Mesenchymal stem cell (in vitro differentiated cells and primary cell): ENCODE measurements around the gene PSMG3.

ENCODE experiments used
- DNase-seq: peaks from one replicate; pipeline ENCODE4 v3.0.0-alpha.2; 2013
- H2AFZ ChIP-seq: one replicate; pipeline ENCODE4 v1.6.1; 2013; ENCODE audit warnings: low read depth, mild to moderate bottlenecking, control low read depth, inconsistent platforms, low read length, moderate library complexity
- H2AK5ac ChIP-seq: 2 replicates; pipeline ENCODE4 v1.6.1; 2013; ENCODE audit warnings: low read length, moderate library complexity, mild to moderate bottlenecking, inconsistent platforms; ENCODE audit not compliant: severe bottlenecking
- H2BK120ac ChIP-seq: one replicate; pipeline ENCODE4 v1.6.1; 2013; ENCODE audit warnings: low read depth, mild to moderate bottlenecking, inconsistent platforms, low read length, moderate library complexity
- H2BK12ac ChIP-seq, 2 experiments: one replicate each; pipeline ENCODE4 v1.6.1; 2013; ENCODE audit warnings: inconsistent platforms in 2 of 2, low read length in 2 of 2, mild to moderate bottlenecking in 2 of 2, moderate library complexity in 2 of 2, control low read depth in 1 of 2
- H2BK15ac ChIP-seq: one replicate; pipeline ENCODE4 v1.6.1; 2013; ENCODE audit warnings: mild to moderate bottlenecking, low read depth, inconsistent platforms; ENCODE audit not compliant: poor library complexity, severe bottlenecking
- H2BK5ac ChIP-seq: 2 replicates; pipeline ENCODE4 v1.6.1; 2013; ENCODE audit warnings: low read depth, mild to moderate bottlenecking, low read length, control low read depth, inconsistent platforms; ENCODE audit not compliant: poor library complexity, severe bottlenecking
- H3K14ac ChIP-seq, 2 experiments: one replicate each; pipeline ENCODE4 v1.6.1; 2013; ENCODE audit warnings: inconsistent platforms in 2 of 2, low read length in 2 of 2, control low read depth in 1 of 2, mild to moderate bottlenecking in 1 of 2, moderate library complexity in 1 of 2
- H3K18ac ChIP-seq, 2 experiments: one replicate each; pipeline ENCODE4 v1.6.1; 2013; ENCODE audit warnings: inconsistent platforms in 2 of 2, low read length in 2 of 2, control low read depth in 1 of 2, low read depth in 1 of 2, mild to moderate bottlenecking in 1 of 2
- H3K23ac ChIP-seq, 2 experiments: one replicate each; pipeline ENCODE4 v1.6.1; 2013; ENCODE audit warnings: inconsistent platforms in 2 of 2, low read length in 2 of 2, mild to moderate bottlenecking in 2 of 2, moderate library complexity in 2 of 2, control low read depth in 1 of 2
- H3K27ac ChIP-seq: 2 replicates; pipeline ENCODE4 v1.5.1; 2013; ENCODE audit warnings: mild to moderate bottlenecking, moderate library complexity, low read length, control low read depth, inconsistent platforms; ENCODE audit not compliant: poor library complexity, severe bottlenecking
- H3K27me3 ChIP-seq, 2 experiments: 2 replicates each; pipeline versions ENCODE4 v1.6.1 to v1.7.0; 2013; ENCODE audit warnings: low read length in 2 of 2, mild to moderate bottlenecking in 2 of 2, moderate library complexity in 2 of 2, control low read depth in 1 of 2, inconsistent platforms in 1 of 2; ENCODE audit not compliant: control insufficient read depth in 1 of 2, insufficient read depth in 1 of 2
- H3K36me3 ChIP-seq, 2 experiments: 2 replicates each; pipeline versions ENCODE4 v1.6.1 to v1.7.0; 2013; ENCODE audit warnings: low read length in 2 of 2, control low read depth in 1 of 2, inconsistent platforms in 1 of 2, low read depth in 1 of 2, mild to moderate bottlenecking in 1 of 2; ENCODE audit not compliant: insufficient read depth in 2 of 2, control insufficient read depth in 1 of 2
- H3K4ac ChIP-seq, 2 experiments: one replicate each; pipeline ENCODE4 v1.6.1; 2013; ENCODE audit warnings: inconsistent platforms in 2 of 2, low read length in 2 of 2, mild to moderate bottlenecking in 2 of 2, moderate library complexity in 2 of 2, control low read depth in 1 of 2, low read depth in 1 of 2
- H3K4me1 ChIP-seq: 2 replicates; pipeline ENCODE4 v1.6.1; 2013; ENCODE audit warnings: low read depth, low read length, control low read depth; ENCODE audit not compliant: control insufficient read depth, insufficient read depth
- H3K4me2 ChIP-seq: 2 replicates; pipeline ENCODE4 v1.6.1; 2013; ENCODE audit warnings: low read length, mild to moderate bottlenecking, inconsistent platforms; ENCODE audit not compliant: poor library complexity, severe bottlenecking
- H3K4me3 ChIP-seq, 2 experiments: 2 replicates each; pipeline versions ENCODE4 v1.5.1 to v1.7.0; 2013; ENCODE audit warnings: low read length in 2 of 2, mild to moderate bottlenecking in 2 of 2, control low read depth in 1 of 2, low read depth in 1 of 2; ENCODE audit not compliant: insufficient read depth in 1 of 2
- H3K79me1 ChIP-seq: replicated peaks from 2 replicates; pipeline ENCODE4 v1.6.1; 2013; ENCODE audit warnings: mild to moderate bottlenecking, control low read depth, low read length, inconsistent platforms; ENCODE audit not compliant: poor library complexity, severe bottlenecking
- H3K9ac ChIP-seq: 2 replicates; pipeline ENCODE4 v1.7.0; 2013; ENCODE audit warnings: mild to moderate bottlenecking, low read length, moderate library complexity
- H3K9me3 ChIP-seq: 2 replicates; pipeline ENCODE4 v1.7.0; 2013; ENCODE audit warnings: mild to moderate bottlenecking, low read length; ENCODE audit not compliant: control insufficient read depth
- H4K8ac ChIP-seq: one replicate; pipeline ENCODE4 v1.6.1; 2013; ENCODE audit warnings: inconsistent platforms, mild to moderate bottlenecking, low read length, moderate library complexity
- H4K91ac ChIP-seq: one replicate; pipeline ENCODE4 v1.6.1; 2013; ENCODE audit warnings: mild to moderate bottlenecking, low read length, inconsistent platforms
- WGBS: methylation state at CpG from one replicate; pipeline ENCODE4 v1.1.7; 2013; ENCODE audit warnings: mixed read lengths; 5-methylcytosine and 5-hydroxymethylcytosine counted together

The PSMG3 gene

DNA sequence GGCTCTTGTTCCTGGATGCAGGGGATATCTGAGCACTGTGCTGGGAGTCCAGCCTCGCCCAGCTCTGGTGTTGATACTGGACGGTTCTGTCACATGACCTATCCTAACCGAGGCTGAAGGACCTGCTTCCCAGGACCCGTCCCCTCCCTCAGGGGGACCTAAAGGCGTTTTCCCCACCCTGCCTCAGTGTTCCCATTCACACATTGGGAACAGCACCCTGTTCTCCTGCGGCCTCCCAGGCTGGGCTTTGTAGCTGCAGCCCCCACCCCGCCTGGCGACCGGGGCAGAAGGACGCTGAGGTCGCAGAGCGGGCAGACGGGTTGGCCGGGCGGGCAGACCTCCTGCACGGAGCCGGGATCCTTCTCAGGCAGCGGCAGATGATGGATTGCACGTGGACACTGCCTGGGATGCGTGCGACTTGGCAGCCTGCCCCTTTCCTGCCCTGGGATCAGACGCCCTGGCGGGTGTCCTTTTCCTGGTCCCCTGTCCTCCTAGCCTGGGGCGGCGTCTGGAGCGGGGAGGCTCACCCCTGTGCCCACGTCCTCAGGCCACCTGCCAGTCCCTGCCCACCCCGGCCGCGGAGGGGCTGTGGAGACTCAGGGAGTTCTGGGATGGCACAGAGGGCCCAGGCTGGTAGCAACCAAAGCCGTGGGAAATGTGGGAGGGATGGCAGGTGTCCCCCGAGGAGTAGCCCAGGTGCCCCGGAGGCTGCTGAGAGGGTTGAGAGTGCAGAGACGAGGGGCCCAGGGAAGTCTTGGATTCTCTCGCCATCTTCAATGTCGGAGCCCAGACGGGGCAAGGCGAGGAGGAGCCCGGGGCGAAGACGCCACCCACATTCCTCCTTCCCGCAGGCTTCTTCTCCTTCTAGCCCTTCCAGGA is 17.2 kb upstream of the PSMG3 start:
- no peak overlapping the region for H3K4ac ChIP-seq
- no peak overlapping the region for H3K9ac ChIP-seq
- H3K4me2 ChIP-seq: no peak overlapping the region
- H3K27ac ChIP-seq: no peak overlapping the region
- no peak overlapping the region for H2BK5ac ChIP-seq
- no peak overlapping the region for H4K8ac ChIP-seq
- H3K36me3 ChIP-seq: no peaks in the 10 kb centered on the region
- 88% methylated on average over 42 of the region's 42 CpGs for WGBS
- no peak overlapping the region for H3K23ac ChIP-seq
- no peak overlapping the region for H3K14ac ChIP-seq
- H3K27me3 ChIP-seq: peaks cover 60 to 63% of the 10 kb centered on the region in 2 experiments
- H3K4me3 ChIP-seq: no peak overlapping the region
- no peaks in the 10 kb centered on the region for H3K79me1 ChIP-seq
- H3K4me1 ChIP-seq: peaks cover 4% of the 10 kb centered on the region
- H2AK5ac ChIP-seq: no peak overlapping the region
- DNase-seq: no peak
- H3K18ac ChIP-seq: no peak overlapping the region
- H3K9me3 ChIP-seq: peaks cover 12% of the 10 kb centered on the region
- no peak overlapping the region for H2BK15ac ChIP-seq
- H2BK12ac ChIP-seq: no peak overlapping the region
- no peak overlapping the region for H2AFZ ChIP-seq
- no peak overlapping the region for H4K91ac ChIP-seq
- H2BK120ac ChIP-seq: no peak overlapping the region

DNA sequence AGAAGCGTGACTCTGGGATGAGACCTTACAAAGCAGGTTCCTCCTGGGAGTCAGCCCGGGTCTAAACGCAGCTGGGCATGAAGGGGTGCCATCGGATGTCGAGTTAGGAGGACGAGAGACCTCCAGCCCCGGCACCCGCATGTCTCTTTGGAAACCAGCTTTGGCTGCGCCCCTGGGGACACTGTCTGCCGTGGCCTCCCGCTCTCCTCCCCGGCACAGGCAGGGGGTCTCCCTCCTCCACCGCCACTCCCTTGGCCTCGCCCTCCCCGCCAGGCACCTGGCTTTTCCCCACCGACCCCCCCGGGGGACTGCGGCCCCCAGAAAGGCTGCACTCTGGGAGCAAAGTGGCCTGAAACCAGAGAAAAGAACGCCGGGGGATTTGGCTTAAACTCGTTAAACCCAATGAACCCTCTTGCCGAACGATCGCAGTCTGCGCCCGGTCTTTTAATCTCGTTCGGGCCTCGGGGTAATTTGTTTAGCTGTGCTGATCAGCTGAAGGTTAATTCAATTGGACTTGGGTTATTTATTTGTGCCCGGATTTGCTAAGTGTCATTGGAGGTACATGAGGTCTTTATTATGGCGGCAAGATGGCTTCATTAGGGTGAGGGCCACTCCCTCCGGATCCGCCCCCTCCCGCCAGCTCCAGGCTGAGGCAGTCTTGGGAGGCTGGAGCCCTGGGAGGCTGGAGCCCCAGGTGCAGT is 16.4 kb upstream of the PSMG3 start:
- H2BK120ac ChIP-seq: no peak overlapping the region
- no peak overlapping the region for H2BK12ac ChIP-seq
- H2AK5ac ChIP-seq: no peak overlapping the region
- no peak overlapping the region for H3K4me3 ChIP-seq
- H2BK15ac ChIP-seq: no peak overlapping the region
- H3K4ac ChIP-seq: no peak overlapping the region
- peaks cover 12% of the 10 kb centered on the region for H3K9me3 ChIP-seq
- H3K9ac ChIP-seq: no peak overlapping the region
- H3K79me1 ChIP-seq: no peaks in the 10 kb centered on the region
- H2BK5ac ChIP-seq: no peak overlapping the region
- no peaks in the 10 kb centered on the region for H3K36me3 ChIP-seq
- H3K4me2 ChIP-seq: no peak overlapping the region
- H4K8ac ChIP-seq: no peak overlapping the region
- H3K4me1 ChIP-seq: peaks cover 4% of the 10 kb centered on the region
- H2AFZ ChIP-seq: no peak overlapping the region
- H4K91ac ChIP-seq: no peak overlapping the region
- no peak overlapping the region for H3K23ac ChIP-seq
- no peak for DNase-seq
- no peak overlapping the region for H3K18ac ChIP-seq
- peaks cover 52 to 58% of the 10 kb centered on the region in 2 experiments for H3K27me3 ChIP-seq
- WGBS: 94% methylated on average over 34 of the region's 34 CpGs
- H3K27ac ChIP-seq: no peak overlapping the region
- H3K14ac ChIP-seq: no peak overlapping the region

DNA sequence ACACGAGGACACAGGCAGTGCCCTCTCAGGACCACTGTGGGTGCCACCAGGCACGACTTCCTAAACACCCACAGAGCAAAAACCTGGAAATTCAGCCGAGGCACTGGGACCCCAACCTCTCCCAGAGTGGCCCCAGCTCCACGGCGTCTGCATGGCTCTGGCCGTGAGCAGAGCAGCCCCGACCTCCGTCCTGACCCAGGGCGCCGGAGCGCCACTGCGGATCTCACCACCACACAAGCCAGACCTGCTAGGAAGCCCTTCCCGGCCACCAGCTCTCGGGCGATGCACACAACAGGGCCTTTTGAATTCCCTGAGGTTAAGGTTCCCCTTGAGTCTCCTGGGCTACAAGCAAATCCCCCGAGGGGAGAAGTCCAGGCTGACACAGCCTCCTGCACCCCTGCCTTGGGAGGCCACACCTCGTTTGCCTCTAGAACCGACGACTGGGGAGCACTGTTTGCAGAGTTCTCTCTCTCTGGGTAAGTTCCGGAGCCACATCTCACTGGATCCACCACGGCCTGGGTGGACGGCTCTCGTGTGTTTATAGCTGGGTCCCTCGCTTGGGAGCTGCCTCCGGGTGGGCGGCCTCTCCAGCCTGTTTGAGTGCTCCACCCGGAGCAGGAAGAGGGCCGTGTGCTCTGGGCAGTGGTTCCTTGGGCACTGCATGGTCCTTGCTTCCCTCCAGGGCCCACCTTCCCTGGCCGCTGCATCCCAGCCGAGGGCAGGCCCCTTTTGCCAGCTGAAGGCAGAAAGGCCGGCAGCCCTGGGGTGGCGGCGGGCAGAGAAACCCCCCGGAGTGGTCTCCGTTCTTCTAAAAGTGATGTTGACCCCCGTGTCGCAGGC is 15.5 kb upstream of the PSMG3 start:
- Histone ChIP-seq H2BK120ac (no peak overlapping the region), H3K4me2 (no peak overlapping the region), H4K91ac (no peak overlapping the region), H2BK12ac (no peak overlapping the region), H3K4me3 (no peak overlapping the region), H2BK5ac (no peak overlapping the region), H4K8ac (no peak overlapping the region), H3K36me3 (no peaks in the 10 kb centered on the region), H3K9ac (no peak overlapping the region), H3K4me1 (peaks cover 4% of the 10 kb centered on the region), H3K18ac (no peak overlapping the region), H3K79me1 (no peaks in the 10 kb centered on the region), H2AK5ac (no peak overlapping the region), H3K14ac (no peak overlapping the region), H3K27ac (no peak overlapping the region), H3K23ac (no peak overlapping the region), H3K4ac (no peak overlapping the region), H3K9me3 (peaks cover 12% of the 10 kb centered on the region), H2BK15ac (no peak overlapping the region), H2AFZ (no peak overlapping the region), H3K27me3 (peaks cover 43 to 54% of the 10 kb centered on the region in 2 experiments)
- 89% methylated on average over 37 of the region's 37 CpGs for WGBS
- DNase-seq: no peak
